ENCODE measurements around the gene FBF1. TPM values are rescaled to one million over a fixed set of nuclear protein-coding genes. Genes with fewer than 3 reads are reported as not detected.
"Not testable (repeated sequence)": the region's sequence is repeated elsewhere in the genome, so short reads cannot be mapped to it uniquely, and the experiment has no call there.

FBF1 gene
- total RNA-seq, 1 donor from 2014 or later: 8.9 TPM

- intact Hi-C loops (cut with DNase I): loop anchor here (10.0 kb wide), 1 partner anchor 210 kb away; the partner anchor contains the start of genes RECQL5 and SAP30BP
- peak overlapping the region in 1 of 2 donors; percentile 85 for H3K4me3 ChIP-seq
- no peak for TF ChIP-seq CTCF (IDR thresholded peaks at IDR 0.05)
- H3K27ac ChIP-seq: peak overlapping the region; percentile 96 to 99
- H3K9me3 ChIP-seq: no peaks in the 10 kb centered on the region
- H3K27me3 ChIP-seq: no peaks in the 10 kb centered on the region
- H3K4me1 ChIP-seq: peaks cover 47 to 70% of the 10 kb centered on the region in 2 donors
- no peak for DNase-seq (ENCODE audit: low spot score in 2 of 2)
- H3K36me3 ChIP-seq: peaks cover 13% of the 10 kb centered on the region in 2 donors
These were observed 66.3 kb downstream of the FBF1 start for GRCh38 chr17:75874323-75875181.

- intact Hi-C loops (cut with DNase I): loop anchor here (10.0 kb wide), 1 partner anchor 209 kb away; the partner anchor contains the start of genes RECQL5 and SAP30BP
- Histone ChIP-seq H3K4me3 (peak overlapping the region in 1 of 2 donors; percentile 85), H3K36me3 (peaks cover 13% of the 10 kb centered on the region in 2 donors), H3K27me3 (no peaks in the 10 kb centered on the region), H3K4me1 (peaks cover 52 to 74% of the 10 kb centered on the region in 2 donors), H3K9me3 (no peaks in the 10 kb centered on the region), H3K27ac (peak overlapping the region; percentile 96 to 99)
- TF ChIP-seq CTCF (IDR thresholded peaks at IDR 0.05): no peak
- DNase-seq (ENCODE audit: low spot score in 2 of 2): peak in 1 of 2 donors; percentile 78
These were observed 67.1 kb downstream of the FBF1 start for GRCh38 chr17:75873587-75874322.

- no peak for TF ChIP-seq CTCF (IDR thresholded peaks at IDR 0.05)
- no peaks in the 10 kb centered on the region for H3K27me3 ChIP-seq
- peaks cover 13% of the 10 kb centered on the region in 2 donors for H3K36me3 ChIP-seq
- H3K4me1 ChIP-seq: peaks cover 52 to 77% of the 10 kb centered on the region in 2 donors
- H3K9me3 ChIP-seq: no peaks in the 10 kb centered on the region
- peak overlapping the region; percentile 14 to 85 for H3K4me3 ChIP-seq
- H3K27ac ChIP-seq: peak overlapping the region; percentile 96 to 99
- DNase-seq (ENCODE audit: low spot score in 2 of 2): peak; percentile 69 to 96
- intact Hi-C loops (cut with DNase I): loop anchor here (1.0 to 10.0 kb wide), 2 partner anchors 17 to 208 kb away; partner anchors contain the start of genes RECQL5, SAP30BP and WBP2
These were observed 68.1 kb downstream of the FBF1 start for GRCh38 chr17:75872434-75873351.

- peaks cover 40 to 60% of the 10 kb centered on the region in 2 donors for H3K4me1 ChIP-seq
- H3K27me3 ChIP-seq; DNase-seq (ENCODE audit: low spot score in 2 of 2); H3K9me3 ChIP-seq: not testable (repeated sequence)
- H3K36me3 ChIP-seq: peaks cover 13% of the 10 kb centered on the region in 2 donors
- peak overlapping the region; percentile 96 to 99 for H3K27ac ChIP-seq
- peak overlapping the region in 1 of 2 donors; percentile 31 for H3K4me3 ChIP-seq
- intact Hi-C loops (cut with DNase I): loop anchor here (10.0 kb wide), 1 partner anchor 205 kb away; the partner anchor contains the start of genes RECQL5 and SAP30BP
These were observed 70.6 kb downstream of the FBF1 start for GRCh38 chr17:75870228-75870627.

GRCh38 chr17:75869282-75870141 is 71.3 kb downstream of the FBF1 start:
- TF ChIP-seq CTCF (IDR thresholded peaks at IDR 0.05): no peak
- H3K27ac ChIP-seq: peak overlapping the region; percentile 96 to 99
- H3K4me3 ChIP-seq: peak overlapping the region in 1 of 2 donors; percentile 31
- peaks cover 33 to 55% of the 10 kb centered on the region in 2 donors for H3K4me1 ChIP-seq
- peaks cover 5 to 7% of the 10 kb centered on the region in 2 donors for H3K36me3 ChIP-seq
- intact Hi-C loops (cut with DNase I): loop anchor here (10.0 kb wide), 1 partner anchor 205 kb away; the partner anchor contains the start of genes RECQL5 and SAP30BP
- no peak for DNase-seq (ENCODE audit: low spot score in 2 of 2)
- H3K27me3 ChIP-seq: no peaks in the 10 kb centered on the region
- H3K9me3 ChIP-seq: no peaks in the 10 kb centered on the region

- H3K36me3 ChIP-seq; intact Hi-C loops (cut with DNase I): not testable (repeated sequence)
- H3K4me1 ChIP-seq: peaks cover 26 to 52% of the 10 kb centered on the region in 2 donors
These were observed 72.0 kb downstream of the FBF1 start for GRCh38 chr17:75868730-75869281.

GRCh38 chr17:75865404-75866188 is 75.2 kb downstream of the FBF1 start:
- H3K9me3 ChIP-seq; DNase-seq (ENCODE audit: low spot score in 2 of 2); H3K36me3 ChIP-seq; H3K27me3 ChIP-seq; intact Hi-C loops (cut with DNase I); H3K4me3 ChIP-seq; H3K27ac ChIP-seq: not testable (repeated sequence)
- peaks cover 12 to 26% of the 10 kb centered on the region in 2 donors for H3K4me1 ChIP-seq

More at GRCh38 chr17:75868730-75869281, 72.0 kb downstream of the FBF1 start:
- not testable (repeated sequence) for DNase-seq (ENCODE audit: low spot score in 2 of 2); H3K9me3 ChIP-seq; H3K27me3 ChIP-seq
- Histone ChIP-seq H3K27ac (peak overlapping the region; percentile 96 to 99), H3K4me3 (peak overlapping the region in 1 of 2 donors; percentile 31)

Data from ascending aorta (tissue), 2 donors.